PC-3 (cell line): ENCODE measurements around the gene PLA2G2C.

Source experiments
- CTCF ChIP-seq: fragments of 300-600 bp; sonication (generic); conservative IDR thresholded peaks from 2 replicates; pipeline ENCODE4 v1.5.1; 2017; ENCODE audit warnings: antibody characterized with exemption, low read depth, mild to moderate bottlenecking, low read length
- EZH2phosphoT487 ChIP-seq: fragments of 300-600 bp; sonication (generic); IDR thresholded peaks from 2 replicates; pipeline ENCODE4 v1.6.1; 2018; ENCODE audit warnings: mild to moderate bottlenecking, antibody characterized with exemption, low read length, borderline replicate concordance

- TF ChIP-seq CTCF = no peak
- TF ChIP-seq EZH2phosphoT487 = no peak
Measured at GRCh38 chr1:20192364-20192763, 6.0 kb upstream of the PLA2G2C start.
